Measurements from ENCODE around the gene ABCA7. TPM values are rescaled to one million over a fixed set of nuclear protein-coding genes. Genes with fewer than 3 reads are reported as not detected.

ABCA7 gene
- total and polyA plus RNA-seq, 2 of the 8 experiments (the other 6 are each of a cell fraction or from before 2014, with no cell fraction given): 10.4 to 25.6 TPM

DNA sequence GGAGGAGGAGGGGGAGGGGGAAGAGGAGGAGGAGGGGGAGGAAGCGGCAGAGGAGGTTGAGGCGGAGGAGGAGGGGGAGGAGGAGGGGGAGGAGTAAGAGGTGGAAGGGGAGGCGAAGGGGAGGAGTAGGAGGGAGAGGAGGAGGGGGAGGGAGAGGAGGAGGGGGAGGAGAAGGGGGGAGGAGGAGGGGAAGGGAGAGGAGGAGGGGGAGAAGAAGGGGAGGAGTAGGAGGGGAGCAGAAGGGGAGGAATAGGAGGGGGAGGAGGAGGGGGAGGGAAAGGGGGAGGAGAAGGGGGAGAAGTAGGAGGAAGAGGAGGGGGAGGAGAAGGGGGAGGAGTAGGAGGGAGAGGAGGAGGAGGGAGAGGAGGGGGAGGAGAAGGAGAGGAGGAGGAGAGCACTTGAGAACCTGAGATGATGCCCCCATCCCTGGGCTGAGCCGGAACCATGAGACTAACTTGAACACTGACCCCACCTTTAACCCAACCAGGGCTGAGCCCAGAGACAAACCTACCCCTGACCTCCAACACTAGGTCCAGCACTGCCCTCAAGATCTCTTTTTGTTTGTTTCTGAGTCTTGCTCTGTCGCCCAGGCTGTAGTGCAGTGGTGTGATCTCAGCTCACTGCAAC is 12.6 kb downstream of the ABCA7 start (continued):
- TF ChIP-seq RFX5 (IDR thresholded peaks at IDR 0.05; ENCODE audit: borderline replicate concordance, low read depth, low read length) (no peak), SP4 (IDR thresholded peaks at IDR 0.05; ENCODE audit: low read length) (no peak), TBP (IDR thresholded peaks at IDR 0.05; ENCODE audit: low read depth, low read length) (no peak), CREB1 (IDR thresholded peaks at IDR 0.05) (no peak)
